Measurements from ENCODE around the gene PROK2. TPM values are rescaled to one million over a fixed set of nuclear protein-coding genes. Genes with fewer than 3 reads are reported as not detected.

The PROK2 gene
- total RNA-seq, 1 donor from 2014 or later: not detected

DNA sequence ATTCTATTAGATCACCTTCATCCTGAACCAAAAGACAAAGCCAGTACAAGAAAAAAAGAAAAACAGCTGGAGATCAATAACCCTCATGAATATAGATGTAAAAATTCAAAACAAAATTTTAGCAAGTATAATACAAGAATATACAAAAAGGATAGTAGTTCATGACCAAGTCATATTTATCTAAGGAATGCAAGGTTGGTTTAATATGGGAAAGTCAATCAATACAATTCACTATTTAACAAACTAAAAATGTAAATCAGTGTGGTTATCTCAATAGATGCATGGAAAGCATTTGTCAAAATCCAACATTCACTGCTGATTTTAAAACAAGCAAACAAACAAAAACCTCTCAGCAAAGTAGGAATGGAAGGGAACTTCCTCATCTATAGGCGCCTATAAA is 42.3 kb downstream of the PROK2 start:
- DNase-seq (ENCODE audit: low read depth in 2 of 2): no peak

DNA sequence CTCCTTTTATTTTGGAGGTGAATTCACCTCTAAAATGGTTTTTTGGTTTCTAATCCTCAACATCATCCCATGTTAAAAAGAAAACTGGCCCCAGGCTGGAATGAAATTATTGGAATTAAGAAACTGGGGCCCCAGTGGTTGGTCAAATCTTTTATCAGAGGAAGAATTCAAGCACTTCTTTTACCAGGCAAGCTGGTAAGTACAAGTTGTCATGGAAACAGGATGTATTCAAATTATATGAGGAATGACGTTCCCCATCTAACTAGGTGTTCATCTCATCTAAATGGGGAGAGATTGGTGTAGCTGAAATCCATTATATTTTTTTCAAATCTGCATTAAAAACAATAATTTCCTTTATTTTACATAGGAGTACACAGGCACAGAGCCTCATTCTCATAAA is 50.1 kb downstream of the PROK2 start:
- no peak for DNase-seq (ENCODE audit: low read depth in 2 of 2)

DNA sequence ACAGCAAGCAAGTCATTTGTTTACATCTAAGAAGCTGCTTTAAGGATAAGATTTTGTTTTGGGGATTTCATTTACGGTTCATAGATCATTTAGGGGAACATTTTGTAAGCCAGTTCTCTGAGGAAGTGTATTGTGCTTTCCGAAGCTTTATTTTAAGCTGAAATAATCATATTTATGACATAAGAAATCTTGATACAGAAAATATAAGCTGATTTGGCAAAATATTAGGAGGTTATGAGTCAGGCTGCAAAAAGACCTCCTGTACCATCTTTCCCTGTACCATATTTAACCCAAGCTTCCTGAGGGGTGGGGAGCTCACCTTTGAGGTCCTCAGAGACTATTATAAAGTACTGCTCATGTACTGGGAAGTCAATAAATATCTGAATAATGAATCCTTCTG is 51.6 kb downstream of the PROK2 start:
- no peak for DNase-seq (ENCODE audit: low read depth in 2 of 2)

DNA sequence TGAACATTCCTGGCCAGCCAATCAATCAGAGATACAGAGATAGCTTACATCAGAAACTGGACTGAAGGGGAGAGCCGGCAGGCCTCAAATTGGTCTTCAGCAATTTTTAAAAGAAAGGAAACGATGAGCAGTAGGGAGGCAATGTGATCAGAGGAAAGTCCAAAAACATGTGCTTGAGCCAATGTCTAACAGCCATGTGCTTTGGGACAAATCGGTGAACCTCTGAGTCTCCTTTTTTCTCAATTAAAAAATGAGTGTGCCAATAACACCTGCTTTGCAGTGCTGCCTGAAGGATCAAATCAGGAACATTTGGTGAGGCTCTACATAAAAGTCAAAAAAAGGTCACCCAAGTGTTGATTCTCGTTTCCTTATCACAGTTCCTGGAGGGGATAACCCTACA is 52.3 kb downstream of the PROK2 start:
- no peak for DNase-seq (ENCODE audit: low read depth in 2 of 2)

DNA sequence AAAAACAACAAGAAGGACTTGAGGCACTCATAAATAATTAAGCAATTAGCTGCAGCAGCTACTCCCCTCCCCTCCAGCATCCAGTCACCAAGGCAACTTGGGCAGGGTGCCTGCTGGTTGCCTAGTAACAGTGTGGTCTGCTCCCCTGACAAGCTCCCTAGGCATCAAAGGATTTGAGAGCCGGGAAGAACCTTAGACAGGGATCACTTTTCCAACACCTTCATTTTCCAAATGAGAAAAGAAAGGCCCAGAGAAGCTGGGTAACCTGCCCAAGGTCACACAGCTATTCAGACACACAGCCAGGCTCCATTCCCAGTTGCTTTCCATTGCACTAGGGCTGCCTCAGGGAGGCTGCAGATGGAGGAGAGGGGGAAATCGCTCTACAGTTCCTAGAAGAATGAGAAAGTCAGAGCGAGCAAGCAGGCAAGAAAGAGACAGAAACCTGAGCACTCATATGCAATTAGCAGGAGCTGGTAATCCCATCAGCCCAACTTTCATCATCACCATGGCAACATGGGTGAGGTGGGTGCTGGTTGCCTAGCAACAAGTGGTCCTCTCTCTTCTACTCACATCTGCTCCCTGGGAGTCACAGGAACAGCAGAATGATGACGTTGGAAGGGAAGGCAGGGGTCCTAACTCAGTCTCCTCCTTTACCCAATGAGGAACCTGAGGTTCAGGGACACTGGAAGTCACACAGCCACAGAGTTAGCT is 56.2 kb downstream of the PROK2 start:
- DNase-seq (ENCODE audit: low read depth in 2 of 2): no peak

DNA sequence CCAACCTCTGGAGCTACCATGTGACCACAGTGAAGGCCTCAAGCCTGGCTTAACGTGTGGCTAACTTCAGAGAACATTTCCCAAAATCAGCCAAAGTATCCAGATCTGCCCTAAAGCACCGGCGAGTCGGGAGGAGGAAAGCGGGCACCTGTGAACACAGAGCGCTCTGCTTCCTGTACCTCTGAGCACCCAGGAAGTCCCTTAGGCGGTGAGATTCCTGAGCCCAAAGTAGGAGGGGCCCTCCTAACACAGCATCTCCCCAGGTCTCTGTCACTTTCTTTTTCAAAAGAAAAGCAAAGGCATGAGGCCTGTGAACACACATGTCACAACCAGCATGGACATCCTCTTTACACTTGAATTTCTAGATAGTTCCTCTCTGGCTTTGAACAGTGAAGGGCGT is 58.8 kb downstream of the PROK2 start:
- DNase-seq (ENCODE audit: low read depth in 2 of 2): no peak

DNA sequence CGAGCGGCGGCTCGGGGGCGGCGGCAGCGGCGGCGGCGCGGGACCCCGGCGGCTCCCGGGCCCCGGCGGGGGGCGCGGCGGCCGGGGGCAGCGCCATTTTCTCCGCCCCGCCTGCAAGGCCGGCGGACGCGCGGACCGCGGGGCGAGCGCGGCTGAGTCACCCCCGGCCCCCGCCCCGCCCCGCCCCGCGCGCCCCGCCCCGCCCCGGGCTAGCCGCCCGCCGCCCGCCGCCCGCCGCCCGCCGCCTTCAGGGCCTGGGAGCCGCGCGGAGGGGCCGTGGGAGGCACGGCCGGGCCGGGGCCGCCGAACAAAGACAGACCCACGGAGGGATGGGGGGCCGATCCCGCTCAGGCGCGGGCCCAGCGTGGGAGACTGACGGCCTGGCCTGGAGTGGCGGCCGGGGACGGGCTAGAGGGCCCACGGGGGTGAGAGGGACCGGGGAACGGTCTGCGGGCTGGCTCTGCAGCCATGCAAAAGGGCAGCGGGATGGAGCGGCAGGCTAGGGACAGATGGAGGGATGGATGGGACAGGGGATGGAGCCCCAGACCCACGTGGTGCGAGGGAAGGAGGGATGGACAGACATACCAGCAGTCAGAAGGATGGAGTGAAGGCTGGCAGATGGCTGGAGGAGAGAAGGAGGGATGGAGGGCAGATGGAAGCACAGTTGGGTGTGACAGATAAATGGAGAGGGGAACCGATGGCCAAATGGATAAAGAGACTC is 59.5 kb downstream of the PROK2 start, which contains the start of gene EIF4E3:
EIF4E3 (minus strand) TSS at position 132 of the 721 bp plus-strand sequence; CDS start at position 97, 35 bp downstream.
- peak; percentile 37 to 47 for DNase-seq (ENCODE audit: low read depth in 2 of 2)

DNA sequence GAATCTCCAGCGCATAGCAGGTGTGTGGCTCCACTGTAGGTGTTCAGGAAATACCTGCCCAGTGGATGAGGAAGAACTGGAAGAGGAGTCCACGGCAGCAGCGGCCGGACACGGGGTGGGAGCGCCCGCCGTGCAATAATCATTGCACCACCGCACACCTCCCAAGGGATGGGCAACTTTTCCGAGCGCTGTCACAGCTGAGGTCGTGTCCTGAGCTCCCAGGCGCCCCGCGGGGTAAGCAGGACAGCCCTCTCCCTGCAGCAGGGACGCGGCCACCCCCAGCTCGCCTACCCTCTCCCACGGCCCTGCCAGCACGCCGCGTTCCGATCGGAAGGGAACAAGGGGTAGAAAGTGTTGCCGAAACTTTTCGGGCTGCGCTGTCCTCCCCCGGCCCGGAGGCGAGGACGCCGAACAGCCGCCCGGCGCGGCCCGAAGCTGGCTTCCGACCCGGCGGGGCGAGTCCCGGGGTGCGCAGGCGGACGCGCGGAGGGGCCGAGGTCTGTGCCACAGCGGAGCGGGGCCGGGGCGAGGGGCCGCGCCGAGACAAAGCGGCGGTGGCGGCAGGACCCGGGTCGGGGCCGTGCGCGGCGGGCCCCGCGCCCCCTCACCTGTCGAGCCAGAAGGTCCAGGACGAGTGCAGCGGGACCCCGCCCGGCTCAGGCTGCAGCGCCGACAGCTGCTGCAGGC is 60.2 kb downstream of the PROK2 start:
- DNase-seq (ENCODE audit: low read depth in 2 of 2): peak; percentile 25 to 30

DNA sequence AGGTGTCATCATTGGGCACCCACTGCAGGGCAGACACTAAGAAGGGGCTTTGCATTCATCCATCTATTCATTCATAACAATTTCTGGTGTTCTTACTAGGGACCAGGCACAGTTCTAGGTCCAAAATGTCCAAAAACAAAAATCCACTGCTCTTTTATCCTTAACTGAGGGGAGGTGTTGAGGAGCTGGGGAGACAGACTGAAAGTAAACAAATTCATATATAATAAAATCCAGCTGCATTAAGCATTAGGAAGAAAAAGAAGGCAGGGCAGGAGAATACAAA is 60.8 kb downstream of the PROK2 start:
- DNase-seq (ENCODE audit: low read depth in 2 of 2): no peak

DNA sequence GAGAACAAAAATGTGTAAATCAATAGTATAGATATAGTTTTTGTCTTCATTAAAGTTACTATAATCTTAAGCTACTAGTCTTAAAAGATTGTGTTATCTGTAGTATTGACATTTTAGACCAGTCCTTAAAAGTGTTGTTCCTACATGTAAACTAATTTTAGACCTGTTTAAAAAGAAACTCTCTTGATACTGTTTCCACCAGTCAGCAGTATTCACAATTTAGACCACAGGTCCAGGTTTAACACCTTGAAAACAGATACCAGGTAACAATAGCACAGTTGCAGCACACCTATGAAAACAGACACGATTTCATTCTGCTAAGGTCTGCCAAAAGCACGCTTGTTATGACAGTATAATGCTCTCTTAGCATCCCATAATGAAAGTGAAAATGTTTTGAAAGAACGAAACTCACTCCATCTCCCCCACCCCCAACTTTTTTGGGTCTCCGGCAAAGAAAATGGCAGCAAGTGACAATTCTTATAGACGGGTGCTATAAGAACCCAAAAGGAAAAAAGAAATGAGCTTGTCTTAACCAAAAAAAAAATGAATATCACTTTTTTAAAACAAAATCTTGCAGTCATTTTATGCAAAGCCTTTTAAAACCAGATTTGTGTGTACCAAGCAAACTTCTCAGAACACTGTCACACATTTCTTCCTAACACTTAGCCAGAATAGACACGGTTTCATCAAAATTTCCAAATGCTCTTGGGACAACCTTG is 61.3 kb downstream of the PROK2 start:
- DNase-seq (ENCODE audit: low read depth in 2 of 2): no peak

DNA sequence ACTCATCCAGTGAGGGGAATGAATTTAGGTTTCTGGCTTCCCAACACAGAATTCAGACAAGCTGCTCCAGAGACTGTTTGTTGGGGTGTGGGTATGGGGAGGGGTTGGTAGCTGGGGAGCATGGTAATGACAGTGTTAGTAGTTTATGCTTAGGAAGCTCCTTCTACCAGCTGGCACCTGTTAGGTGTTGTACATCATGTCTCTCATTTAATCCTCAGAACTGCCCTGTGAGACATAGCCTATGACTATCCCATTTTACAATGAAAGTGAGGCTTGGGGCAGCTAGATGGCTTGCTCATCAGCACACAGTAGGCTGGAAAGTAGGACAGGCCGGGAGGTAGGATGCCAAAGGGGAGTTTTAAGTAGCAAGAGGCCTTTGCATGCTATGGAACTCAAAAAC is 62.3 kb downstream of the PROK2 start:
- no peak for DNase-seq (ENCODE audit: low read depth in 2 of 2)

Other genes starting within 250 kb of the PROK2 start
- 46.4 and 75.2 TPM in 2 replicates for gene FOXP1, start 201.4 kb downstream of the PROK2 start, total RNA-seq
- 0.60 and 1.3 TPM in 2 replicates for gene EIF4E3, start 59.7 kb downstream of the PROK2 start, total RNA-seq
- not detected in 2 replicates for gene GPR27, start 31.3 kb downstream of the PROK2 start, total RNA-seq

Measured in lung microvascular endothelial cell (primary cell).